GM18508 (cell line): Measurements from ENCODE around the gene PTPRT.

ENCODE experiments used
- ATAC-seq: cut with Tn5 transposase; IDR thresholded peaks from one replicate; pipeline ENCODE4 v1.9.1; 2021; ENCODE audit warnings: moderate number of reproducible peaks; ENCODE audit not compliant: insufficient read depth, unreplicated experiment

Gene PTPRT

DNA sequence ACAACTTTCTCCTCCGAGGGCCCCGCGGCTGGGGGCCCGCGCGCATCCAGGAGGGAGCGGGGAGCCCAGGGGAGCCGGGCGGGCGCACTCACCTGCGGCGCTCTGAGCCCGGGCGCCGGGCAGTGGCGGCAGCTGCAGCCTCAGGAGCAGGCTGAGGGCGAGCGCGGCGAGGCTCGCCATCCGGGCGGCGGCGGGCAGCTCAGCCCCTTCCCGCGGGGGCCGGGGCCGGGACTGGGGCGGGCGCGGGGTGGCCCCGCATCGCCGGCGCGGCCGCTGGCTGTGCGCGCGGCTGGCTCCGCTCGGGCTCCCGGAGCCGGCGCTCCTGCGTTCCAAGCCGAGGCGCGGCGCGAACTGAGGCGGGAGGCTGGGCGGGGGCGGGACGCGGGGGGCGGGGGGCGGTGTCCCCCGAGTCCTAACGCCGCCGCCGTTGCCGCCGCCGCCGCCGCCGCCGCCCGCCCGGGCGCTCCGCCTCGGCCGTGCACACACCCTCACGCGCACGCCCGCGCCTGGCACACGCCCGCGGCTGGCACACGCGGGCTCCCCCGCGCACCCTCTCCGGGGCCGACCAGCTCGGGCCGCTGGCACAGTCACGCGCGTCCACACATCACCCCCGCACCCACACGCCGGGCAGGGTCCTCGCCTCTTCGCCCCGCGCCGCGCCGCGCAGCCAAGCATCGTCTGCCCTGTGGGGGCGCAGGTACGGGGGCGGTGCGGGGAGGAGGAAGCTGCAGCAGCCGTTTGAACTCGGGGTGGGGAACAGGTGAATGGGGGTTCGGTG lies at the start of gene PTPRT:
Gene PTPRT (minus strand): TSS at position 353 of the 778 bp plus-strand sequence. CDS start 173 bp downstream, at position 180.
- no peak for ATAC-seq

DNA sequence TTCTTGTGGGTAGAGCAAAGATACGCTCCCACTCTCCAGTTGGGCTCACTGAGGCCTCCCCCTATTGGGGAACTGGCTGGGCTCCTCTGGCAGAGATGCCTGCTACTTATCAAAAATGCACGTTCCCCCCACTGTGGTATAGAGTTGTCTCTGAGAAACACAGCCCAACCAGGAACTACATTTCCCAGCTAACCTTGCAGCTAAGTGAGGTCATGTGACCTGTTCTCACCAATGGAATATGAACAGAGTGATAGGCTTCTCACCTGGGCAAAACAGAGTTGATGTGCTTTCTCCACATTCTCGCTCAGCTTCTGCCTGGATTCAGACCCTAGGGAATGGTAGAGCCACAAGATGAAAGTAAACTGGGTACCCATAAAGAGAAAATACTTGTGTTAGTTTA lies 49.1 kb upstream of the PTPRT start:
- ATAC-seq: no peak

DNA sequence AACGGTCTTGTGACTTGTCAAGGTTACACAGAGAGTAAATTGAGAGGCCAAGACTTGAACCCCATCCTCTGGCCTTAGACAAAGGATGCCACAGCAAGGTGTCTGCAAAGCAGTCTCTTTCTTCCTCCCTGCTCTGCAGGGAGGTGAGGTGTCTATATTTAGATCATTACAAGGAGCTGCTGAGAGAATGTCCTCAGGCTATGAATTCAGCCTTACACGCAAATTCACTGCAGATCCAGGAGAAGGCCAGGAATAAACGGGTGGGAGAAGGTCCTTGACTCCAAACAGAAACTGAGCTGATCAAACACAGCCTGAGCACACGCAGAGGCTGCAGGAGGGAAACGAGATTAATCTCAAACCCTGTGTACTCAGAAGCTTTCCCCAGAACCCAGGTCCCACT lies 48.6 kb upstream of the PTPRT start:
- ATAC-seq: no peak

DNA sequence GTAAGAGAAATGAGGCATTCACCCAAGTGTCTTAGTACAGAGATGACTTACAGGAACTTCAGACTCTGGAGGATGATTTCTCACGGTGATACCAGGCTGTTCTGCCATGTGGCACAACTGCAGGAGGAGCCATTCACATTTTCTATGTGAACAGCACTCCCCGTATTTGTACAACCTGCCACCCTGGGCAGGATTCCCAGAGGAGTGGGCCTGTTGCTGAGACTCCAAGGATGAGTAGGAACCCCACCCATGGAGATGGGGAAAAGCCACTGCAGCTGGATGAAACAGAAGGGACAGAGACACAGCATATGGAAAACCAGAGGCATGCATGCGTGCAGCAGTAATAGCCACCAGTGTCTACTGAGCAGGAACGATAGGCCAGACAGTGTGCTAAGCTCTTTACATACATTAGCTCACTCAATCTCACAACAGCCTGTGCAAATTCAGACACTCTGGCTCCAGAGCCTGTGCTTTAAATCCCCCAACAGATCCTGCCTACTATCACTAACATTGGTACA lies 48.0 kb upstream of the PTPRT start:
- ATAC-seq: no peak

DNA sequence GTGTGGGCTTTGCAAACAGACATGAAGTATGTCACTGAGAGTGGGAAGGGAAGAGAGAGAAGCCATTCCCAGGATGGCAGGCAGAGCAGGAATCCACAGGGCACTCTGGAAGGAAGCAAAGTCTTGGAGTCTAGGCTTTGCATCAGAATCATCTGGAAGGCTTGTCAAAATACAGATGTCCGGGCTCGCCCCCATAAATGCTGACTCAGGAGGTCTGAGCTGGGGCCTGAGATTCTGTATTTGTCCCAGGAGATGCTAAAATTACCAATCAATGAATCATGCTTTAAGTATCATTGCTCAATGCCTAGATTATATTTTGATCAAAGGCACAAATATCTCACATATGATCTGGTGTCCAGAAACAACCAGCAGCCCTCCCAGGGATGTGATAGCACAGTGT lies 46.3 kb upstream of the PTPRT start:
- no peak for ATAC-seq

DNA sequence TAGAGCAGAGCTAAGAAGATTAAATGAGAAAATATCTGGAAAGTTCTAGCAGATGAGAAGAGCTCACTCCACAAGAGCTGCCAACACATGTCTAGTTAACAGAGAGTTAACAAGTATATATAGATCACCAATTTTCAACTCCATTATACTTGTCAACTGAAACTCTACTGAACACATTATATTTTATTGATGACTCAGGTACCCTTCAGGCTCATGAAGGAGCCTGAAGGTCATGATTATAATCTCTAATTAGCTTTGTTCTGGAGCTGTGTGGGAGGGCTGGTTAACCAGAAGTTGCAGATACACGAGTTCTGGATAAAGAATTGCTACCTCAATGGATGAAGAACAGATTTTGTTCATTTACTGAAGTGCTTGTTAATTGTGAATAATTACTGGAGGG lies 42.1 kb upstream of the PTPRT start:
- no peak for ATAC-seq

DNA sequence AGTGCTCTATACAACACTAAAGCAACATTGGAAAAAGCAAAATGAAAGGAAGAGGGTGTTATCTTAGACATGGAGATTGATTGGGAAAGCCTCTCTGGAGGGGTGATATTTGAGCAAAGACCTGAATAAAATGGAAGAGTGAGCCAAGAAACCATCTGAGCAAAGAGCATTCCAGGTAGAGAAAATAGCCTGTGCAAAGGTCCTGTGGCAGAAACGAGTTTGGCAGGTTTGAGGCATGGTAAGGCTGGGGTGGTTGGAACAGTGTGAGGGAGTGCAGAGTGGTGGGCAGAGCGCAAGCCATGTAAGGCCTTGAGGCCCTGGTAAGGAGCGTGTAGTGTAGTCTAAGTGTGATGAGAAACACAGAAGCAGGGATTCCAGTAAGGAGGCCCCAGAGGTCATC lies 40.0 kb upstream of the PTPRT start:
- no peak for ATAC-seq

DNA sequence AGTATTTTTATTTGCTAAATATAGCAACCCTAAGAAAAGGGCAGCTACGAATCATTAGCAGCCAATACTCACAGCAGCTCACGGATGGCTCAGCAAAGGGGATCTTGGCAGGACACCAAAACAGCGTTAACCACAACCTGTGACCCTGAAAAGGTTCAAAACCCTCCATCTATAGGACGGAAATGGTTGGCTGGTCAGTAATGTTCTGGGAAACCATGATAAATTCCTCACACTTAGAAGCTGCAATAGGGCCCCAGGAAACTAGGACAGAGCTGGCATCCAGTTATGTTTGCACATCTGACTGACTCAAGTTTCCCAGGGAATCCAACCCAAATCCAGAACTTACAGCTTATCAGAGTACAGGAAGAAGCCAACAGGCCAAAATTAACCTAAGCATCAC lies 30.9 kb upstream of the PTPRT start:
- ATAC-seq: no peak

DNA sequence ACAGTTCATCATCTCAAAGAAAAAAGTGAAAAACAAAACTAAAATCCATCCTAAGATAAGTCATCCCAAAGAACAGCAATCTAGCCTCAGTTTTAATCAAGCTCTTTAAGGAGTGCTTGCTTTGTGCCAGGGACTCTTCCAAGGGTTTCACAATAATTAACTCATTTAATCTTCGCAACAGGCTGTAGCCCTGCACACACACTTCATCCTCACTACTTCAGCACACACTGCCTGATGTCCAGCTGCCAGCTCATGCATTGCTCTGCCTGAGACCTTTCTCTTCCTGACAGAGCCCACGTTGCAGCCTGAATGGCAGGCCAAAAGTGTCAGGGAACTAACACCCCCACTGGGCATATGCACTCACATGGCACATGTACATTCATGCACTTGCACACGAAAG lies 21.2 kb upstream of the PTPRT start:
- no peak for ATAC-seq

DNA sequence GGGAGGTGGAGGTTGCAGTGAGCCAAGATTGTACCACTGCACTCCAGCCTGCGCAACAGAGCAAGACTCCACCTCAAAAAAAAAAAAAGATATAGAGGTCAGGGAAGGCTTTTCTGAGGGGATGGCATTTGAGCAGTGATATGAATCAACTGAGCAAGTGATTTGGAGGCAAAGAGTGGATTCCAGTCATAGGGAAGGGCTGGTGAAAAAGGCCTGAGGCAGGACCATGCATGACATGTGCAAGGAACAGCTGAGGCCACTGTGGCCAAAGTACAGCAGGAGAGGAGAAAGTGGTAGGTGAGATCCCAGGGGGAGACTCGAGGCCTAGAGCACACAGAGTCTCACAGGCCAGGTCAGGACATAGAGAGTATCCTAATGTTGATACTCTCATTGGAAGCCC lies 20.1 kb upstream of the PTPRT start:
- no peak for ATAC-seq

DNA sequence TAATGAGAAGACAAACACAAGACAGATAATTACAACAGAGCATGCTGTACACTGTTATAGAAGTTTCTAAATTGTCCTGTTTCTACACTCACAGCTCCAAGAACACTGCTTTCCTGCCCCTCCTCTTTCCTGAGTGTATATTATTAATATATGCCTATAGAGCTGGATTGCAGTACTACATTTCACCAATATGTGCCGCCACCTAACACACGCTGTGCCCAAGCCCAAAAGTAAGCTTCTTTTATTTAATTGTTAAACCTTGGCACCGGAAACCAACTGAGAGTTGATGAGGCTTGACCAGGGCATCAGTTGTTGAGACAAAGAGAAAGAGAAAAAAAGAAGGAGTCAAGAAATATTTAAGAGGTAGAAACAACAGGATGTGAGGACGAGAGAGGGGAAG lies 16.0 kb upstream of the PTPRT start:
- ATAC-seq: no peak

DNA sequence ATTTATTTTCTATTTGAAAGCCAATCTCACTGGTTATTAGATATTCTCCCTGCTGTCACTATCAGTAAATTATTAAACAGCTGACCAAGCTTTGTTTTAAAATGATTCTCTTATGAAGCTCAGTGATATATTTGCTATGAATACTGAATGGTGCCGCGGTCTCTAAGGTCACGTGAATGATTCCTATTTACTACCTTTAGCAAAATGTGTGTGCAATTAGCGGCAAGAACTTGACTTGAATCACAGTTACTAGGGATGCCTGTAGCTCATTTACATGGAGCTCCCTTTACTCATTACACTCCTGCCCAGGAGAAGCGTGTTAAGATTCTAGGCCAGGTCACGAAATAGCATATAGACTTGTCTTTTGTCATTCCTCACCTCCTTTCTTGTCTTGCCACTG lies 12.4 kb upstream of the PTPRT start:
- no peak for ATAC-seq

DNA sequence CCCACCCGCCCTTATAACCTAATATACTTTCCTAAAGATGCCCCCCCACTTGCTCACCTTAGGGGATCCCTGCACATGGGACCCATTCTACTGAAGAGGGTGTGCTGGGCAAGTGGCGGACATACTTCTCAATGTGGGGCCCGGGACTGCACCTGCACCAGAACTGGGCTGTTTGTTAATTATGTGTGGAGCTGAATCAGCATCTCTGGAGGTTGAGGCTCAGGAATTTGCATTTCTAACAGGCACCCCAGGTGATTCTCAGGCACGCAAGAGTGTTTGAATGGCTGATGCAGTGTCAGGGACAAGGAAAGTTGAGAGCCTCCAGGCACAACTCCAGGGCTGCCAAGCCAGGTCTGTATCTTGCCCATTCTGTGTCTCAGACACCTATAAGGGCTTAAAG lies 8.9 kb upstream of the PTPRT start:
- no peak for ATAC-seq

DNA sequence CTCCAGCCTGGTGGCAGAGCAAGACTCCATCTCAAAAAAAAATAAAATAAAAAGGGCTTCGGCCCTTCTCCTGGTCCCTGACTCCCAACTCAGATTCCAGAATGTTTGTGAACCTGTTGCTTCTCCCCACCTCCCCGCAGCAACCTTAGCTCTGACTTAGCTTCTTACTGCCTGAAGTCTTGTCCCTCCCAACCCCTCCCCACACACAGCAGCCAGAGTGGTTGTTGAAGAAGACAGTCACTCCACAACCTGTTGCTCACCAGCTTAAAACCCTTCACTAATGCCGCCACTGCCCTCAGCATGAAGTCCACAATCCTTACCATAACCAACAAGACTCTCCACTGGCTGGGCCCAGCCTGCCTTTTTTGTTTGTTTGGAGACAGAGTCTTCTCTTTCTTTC lies 6.5 kb upstream of the PTPRT start:
- ATAC-seq: no peak

DNA sequence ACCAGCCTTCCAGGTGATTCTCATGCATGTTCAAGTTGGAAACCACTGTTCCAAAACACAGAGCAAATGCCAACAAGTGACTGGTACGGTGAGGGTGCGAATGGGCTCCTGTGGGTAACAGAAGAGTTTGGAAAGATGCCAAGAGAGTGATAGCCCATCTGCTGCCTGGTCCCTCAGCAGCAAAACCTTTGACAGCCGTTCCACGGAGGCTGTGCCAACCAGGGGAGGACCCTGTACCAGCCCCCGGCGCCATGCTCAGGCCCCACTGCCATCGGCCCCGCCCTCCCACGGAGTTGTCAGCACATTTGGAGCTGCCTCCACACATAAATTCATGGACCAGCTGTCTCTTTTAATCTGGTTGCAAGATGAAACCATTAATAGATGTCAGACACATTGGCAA lies 4.4 kb upstream of the PTPRT start:
- ATAC-seq: no peak

DNA sequence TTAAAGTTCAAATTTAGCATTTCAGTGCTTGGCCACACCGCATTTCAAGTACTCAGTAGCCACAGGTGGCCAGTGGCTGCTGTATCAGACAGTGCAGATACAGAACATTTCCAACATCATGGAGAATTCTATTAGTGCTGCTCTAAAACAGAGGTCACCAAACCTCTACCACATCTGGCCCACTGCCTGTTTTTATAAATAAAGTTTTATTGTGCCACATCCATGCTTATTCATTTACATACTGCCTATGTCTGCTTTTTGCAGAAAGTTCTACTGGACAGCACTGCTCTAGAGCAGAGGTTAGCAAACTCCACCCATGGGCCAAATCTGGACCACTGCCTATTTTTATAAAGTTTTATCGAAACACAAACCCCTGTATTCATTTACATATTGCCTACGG lies 3.7 kb upstream of the PTPRT start:
- ATAC-seq: no peak

DNA sequence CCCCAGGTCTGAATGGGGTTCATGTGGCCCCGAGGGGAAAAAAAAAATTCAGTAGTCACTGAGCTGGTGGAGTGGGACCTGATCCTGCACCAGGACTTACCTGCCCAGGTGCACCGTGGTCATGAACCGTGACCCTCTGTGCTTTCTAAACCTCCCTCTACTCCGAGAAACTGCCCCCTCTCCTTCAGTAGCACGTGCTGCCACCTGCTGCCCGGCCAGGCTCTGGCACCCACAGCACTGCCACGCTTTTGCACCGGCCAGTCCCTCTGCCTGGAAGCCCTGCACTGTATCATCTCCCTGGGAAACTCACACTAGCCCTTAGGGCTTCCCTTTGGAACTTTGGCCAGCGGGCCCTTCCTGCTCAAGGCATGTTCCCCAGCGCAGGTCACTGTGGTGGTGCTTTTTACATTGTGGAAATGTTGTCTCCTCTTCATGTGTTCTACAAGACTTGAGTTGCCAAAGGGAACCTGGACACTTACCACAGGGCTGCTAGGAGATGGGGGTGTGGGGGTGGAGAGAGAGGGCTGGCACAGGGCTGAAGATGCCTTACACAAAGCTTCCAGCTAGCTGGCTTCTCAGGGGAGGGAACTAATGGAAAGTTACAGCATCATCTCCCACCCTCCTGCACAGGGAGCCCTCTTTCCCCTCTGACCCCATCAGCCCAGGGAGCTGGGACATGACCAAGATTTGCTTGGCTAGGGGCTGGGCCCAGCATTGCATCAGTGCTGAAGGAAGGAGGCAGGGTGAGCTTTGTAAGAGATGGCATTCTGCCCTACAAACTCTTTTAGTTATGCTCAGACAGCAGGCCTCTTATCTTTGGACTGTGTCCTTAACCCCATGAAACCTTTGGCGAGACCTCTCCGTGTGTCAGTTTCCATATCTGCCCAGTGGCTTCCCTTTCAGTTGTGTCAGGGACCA lies 2.5 kb upstream of the PTPRT start:
- no peak for ATAC-seq

DNA sequence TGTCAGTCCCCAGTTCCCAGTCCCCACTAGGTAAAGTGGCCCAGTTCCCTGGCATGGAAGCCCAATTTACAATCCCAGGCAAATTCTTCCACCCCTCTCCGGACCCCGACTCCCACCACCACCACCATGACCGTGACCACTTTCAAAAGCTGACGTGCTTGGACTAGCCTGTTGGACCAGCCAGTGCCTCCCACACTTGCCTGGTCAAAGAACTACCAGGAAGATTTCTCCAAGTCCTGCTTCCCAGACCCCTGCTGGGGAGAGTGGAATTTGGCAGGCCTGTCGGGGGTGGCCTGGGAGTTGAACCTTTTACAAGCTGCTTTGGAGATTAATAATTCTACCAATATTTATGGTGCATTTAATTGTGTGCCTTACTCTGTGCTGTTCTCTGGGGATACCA lies 1.4 kb upstream of the PTPRT start:
- ATAC-seq: no peak

DNA sequence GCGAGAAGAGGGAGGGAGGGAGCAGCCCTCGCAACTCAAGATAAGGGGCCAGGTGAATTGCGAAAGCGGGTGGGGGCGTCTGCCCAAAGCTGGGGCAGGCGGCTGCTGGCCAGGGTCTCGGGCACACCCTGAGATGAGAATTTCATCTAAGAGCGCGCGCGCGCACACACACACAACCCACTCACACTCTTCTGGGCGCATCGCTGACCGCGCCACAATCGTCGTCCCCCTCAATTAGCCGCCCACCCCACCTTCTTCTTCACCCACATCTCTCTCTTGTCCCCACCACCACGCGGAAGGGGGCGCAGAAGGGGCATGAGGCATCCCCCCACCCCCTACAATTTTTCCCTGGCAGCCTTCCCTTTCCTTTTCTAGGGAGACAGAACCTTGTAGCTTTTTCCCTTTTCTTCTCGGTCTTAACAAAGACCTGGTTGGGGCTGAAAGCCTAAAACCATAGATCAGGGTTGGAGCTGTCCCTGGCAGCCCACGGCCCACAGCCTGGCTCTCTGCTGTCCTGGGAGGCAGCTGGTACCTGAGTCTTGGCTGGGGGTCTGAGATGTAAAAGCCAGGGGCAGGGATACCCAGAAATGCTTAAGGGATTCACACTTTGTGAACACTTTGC lies 737 bp upstream of the PTPRT start:
- ATAC-seq: no peak

DNA sequence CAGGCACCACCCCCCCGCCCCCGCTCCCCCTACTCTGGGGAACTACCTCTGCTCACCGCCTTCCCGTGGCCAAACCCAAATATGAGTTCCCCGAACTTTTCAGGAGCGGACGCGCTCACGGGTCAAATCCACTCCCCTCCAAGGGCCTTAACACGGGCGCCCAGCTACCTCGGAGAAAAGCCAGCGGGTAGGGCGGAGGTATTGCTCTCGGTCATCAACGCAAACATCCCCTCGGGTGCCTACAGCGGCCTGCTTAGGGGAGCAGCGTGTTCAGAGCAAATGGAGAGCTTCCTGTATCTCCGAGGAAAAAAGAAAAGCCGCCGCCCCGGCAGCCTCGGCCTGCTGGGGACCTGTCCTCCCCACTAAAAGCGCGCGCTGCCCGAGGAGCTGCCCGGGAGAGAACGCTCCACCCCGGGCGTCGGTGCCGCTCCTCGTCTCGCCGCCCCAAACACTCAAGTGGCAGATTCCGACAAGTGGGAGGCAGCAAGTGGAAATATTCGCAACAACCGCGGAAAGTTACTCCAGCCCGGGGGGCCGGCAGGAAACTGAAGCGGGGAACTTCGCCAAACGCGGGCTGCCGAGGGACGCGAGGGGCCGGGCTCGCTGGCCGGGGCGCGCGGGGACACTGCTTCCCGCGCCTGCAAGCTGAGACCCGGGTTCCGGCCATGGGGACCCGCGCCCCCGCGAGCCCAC lies 699 bp downstream of the PTPRT start:
- ATAC-seq: no peak
